Measurements from ENCODE around the gene BICDL2.

BICDL2 gene

DNA sequence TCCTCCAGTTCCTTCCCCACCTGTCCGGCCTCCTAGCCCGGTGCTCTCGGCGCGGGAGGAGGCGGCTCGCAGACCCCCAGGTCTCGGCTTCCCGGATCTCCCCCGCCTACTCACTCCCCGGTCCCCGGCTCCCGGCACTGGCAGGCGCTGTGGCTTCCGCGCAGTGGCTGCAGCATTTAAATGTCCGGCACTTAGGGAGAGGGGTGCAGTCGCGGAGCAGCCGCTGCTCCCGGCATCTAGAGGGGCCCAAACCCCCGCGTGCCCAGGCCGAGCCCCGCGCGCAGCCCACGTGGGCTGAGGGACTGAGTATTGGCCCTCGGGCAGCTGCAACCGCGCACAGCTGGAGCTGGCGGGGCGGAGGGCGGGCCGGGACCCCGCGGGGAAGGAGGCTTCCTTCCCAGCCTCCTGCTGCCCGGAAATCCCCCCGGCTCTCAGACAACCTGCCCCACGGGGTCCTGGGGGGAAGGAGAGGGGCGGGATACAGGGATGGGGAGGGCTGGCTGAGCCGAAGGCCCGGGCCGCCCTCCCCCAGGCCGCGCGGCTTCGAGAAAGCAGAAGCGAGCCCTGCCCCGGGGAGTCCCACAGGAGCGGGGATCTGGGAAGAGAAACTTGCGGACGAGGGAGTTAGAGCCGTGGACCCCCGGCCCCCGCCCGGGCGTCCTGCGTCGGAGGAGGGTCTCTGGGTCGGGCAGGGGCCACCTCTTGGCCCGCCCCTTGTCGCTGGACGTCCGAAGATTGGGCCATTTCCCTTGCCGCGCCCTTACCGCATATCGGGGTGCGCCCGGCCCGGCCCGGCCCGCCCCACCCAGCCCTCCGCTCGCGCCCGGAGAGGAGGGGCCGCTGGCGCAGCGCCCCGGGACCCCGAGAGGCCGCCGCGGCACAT is 9.3 kb upstream of the BICDL2 start, which contains the start of gene MMP25:
Gene MMP25, plus strand, starts transcription at position 804 of the 883 bp plus-strand sequence. CDS start 357 bp downstream, outside the sequence.
- DNase-seq = no peak

DNA sequence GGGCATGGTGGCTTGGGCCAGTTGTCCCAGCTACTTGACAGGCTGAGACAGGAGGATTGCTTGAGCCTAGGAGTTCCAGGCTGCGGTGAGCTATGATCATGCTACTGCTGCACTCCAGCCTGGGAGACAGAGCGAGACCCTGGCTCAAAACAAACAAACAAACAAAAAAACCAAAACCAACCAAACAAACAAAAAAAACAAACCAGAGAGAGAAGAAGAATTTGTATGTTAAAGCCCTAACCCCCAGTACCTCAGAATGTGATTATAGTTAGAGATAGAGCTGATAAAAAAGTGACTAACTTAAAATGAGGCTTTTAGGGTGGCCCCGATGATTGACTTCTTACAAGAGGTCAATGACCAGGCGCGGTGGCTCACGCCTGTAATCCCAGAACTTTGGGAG is 8.0 kb upstream of the BICDL2 start:
- no peak for DNase-seq

- DNase-seq = no peak
Measured at GRCh38 chr16:3042376-3042775, 5.6 kb upstream of the BICDL2 start.

GRCh38 chr16:3038896-3039295 is 2.2 kb upstream of the BICDL2 start:
- no peak for DNase-seq

- DNase-seq = no peak
Measured at GRCh38 chr16:3038256-3038655, 1.5 kb upstream of the BICDL2 start.

DNA sequence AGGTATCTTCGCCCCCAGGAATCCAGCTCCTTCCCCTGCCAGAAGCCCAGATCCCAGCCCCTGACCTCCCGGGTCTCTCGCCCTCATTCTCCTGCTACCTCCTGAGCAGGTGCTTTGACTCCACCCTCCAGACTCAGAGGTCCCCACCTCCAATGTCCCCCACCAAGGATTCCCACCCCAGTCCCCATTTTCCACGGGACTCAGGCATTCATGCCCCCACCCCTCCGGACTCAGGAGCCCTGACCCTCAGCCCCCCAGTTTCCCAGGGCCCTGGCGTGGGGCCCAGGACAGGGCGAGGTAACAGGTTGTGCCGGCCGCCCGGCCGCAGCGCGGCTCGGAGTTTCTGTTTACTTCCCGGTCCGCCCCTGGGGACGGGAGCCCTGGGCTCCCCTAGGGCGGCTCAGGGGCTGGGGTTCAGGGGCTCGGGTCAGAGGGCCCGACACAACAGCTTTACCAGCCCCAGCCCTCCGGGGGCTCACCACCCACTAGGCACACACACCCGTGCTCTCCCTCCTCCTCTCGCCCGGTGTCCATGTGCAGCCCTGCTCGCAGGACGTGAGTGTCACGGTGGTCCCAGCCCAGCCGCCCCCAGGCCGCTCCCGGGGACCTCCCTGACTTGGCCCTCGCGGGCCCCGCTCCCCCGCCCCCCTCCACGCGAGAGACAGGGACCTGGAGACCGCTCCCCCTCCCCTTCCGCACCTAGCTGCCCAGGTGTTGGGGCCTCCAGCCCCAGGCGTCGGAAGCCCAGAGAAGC is 595 bp downstream of the BICDL2 start:
- no peak for DNase-seq

DNA sequence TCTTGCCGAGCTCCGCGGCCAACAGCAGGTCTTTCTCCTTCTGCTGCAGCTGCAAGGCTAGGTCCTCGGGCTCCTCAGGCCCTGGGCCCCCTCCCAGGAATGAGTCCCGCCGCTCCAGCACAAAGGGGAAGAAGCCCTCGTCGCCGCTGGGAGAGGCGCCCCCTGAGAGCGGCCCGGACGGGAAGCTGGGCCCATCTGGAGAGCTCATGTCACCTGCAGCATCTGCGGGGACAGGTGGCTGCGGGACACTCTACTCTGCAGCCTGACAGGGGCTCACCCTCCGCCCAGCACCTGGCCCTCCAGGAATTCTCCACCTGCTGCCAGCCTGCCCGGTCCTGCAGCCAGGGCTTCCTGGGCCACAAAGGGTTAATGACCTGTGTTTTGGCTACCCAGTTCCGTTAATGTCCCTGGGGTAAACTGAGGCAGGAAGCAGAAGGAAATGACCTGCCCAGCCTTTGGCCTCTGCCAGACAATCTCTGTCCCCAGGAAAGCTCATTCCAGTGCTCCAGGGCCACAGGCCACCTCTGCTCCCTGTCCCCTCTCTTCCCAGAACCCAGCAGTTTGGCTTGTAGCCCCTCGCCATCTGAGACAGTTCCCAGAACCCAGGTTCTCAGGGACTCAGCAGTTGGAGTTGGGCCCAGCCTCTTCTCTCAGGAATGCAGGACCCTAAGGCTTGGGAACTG is 1.3 kb downstream of the BICDL2 start:
- DNase-seq = no peak

GRCh38 chr16:3032624-3033023 is 4.1 kb downstream of the BICDL2 start:
- DNase-seq = no peak

DNA sequence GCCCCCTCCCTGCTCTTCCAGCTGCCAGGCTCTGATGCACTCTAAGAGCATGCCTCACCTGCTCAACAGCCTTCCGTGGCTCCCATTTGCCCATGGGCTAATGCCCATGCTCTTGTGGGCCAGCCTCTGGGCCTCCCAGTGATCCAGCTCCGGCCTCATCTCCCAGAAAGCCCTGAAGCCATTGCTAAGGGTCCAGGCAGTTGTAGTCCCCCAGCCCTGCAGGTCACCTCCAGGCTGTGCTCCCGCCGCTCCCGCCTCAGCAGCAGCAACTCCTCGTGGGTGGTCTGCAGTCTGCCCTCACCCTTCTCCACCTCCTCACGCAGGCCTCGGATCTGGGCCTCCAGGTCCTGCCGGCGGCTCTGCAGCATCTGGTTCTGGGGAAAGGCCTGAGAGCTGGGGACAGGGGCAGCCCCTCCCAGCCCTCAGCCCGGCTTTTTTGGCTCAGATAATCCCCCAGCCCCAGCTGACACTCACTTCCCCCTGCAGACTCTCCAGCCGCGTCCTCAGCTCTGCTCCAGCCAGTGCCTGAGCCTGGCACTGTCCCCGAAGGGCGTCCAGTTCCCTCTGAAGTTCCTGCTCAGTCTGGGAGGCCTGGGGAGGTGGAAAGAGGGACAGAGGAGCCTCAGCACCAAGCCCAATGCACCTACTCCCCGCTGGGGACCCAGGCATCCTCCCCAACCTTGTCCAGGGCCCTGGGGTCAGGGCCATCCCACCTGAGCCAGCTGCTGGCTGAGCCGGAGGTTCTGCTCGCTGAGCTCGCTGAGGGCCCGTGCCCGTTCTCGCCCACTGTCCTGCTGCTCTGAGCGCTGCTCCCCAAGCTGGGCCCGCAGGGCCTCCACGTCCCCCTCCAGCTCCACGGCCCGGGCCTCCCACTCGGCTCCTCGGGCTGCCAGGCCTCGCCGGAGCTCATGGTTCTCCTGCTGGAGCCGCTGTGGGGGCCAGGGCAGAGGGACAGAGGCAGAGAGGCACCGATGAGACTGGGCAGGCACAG is 6.2 kb downstream of the BICDL2 start:
- DNase-seq = no peak

DNA sequence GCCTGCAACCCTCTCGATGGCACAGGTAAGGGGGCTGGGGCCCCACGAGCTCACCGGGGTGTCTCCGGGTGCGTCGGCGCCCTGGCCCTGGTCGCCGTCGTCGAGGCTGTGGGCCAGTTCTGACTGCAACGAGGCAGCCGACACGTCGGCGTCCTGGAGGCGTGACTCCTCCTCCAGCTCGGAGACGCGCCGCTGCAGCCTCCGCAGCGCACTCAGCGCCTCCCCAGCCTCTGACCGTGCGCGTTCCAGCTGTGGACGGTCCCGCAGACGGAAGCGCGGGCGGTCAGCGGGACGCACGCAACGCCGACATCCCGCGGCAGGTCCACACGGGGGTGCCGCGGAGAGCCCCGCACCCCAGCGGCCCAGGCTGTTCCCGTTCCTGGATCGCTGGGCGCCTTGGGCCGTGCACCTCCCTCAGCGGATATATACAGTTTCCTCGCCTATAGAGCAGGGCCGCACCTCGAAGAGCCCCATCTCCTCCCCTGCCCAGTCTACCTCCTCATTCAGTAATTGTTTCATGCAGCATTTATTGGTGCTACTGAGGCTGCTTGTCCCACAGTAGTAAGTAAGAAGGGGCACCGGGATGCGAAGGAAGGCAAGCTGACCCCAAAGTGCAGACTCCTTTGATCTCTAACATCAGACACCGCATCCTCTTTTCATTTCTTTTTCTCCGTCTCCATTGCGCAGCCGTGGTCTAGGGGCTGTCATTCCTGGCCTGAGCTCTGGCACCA is 7.1 kb downstream of the BICDL2 start:
- DNase-seq = no peak

DNA sequence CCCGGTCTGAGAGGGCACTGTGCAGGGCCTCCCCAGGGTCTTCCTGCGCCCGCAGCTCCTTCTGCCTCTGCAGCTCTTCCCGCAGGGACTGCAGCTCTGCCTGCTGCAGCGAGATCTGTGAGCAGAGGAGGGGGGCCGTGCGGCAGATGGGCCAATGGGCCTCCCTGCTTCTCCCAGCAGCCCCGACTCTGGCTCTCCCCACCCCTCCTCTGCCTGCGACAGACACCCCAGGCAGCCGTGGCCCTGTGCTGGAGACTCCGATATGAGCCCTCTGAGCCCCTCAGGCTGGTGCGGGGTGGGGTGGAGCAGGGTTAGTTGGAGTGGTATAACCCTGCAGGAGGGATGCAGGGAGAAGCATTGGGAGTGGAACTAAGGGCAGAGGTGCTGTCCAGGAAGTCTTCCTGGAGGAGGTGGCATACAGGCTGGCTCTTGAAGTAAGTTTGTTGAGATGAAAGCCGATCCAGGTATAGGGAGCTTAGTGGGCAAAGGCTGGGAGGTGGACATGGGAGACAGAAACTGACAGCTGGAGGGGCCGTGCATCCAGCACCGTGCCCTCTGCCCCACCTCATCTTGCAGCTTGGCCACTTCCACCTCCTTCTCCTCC is 7.9 kb downstream of the BICDL2 start:
- DNase-seq = no peak

DNA sequence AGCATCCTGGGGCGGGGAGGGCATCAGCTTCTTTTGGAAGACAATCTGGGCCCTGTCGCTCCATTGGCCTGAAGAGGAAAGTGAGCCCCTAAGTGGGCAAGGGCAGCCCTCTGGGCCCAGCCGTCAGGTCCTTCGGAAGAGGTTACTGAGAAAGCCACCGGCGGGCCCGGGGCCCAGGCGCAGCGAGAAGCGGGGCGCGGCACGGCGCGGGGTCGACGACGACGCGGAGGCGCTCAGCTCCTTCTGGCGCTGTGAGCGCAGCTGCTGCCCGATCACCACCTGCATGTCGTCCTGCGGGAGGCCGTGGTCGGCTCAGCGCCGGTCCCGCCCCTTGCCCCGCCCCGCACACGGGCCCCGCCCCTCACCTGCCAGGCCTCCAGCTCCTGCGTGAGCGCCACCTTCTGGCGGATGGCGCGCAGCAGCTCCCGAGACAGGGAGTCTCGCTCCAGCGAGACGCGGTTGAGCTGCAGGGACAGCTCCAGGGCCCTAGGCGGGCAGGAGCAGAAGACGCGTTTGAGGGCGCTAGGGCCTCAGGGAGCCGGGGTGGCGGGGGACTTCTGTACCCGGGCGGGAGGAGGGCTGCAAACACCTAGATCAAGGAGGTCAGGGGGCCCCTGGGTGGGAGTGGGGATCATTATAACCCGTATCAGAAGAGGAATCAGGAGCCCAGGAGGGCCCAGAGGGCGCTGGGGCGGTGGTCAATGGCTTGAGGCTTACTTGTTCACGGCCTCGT is 8.6 kb downstream of the BICDL2 start:
- DNase-seq = peak; percentile 65

DNA sequence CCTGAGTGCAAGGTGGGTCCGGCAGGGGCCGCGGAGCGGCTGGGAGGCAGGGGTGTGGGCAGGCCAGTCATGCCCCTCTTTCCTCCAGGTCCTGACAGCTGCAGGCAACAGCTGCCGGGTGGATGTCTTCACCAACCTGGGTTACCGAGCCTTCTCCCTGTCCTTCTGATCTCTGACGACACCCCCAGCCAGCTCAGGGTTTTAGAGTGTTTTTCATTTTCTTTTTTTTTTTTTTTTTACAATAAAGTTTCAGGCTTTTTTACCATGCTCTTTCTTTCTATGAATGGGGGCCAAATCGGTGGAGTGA is 9.3 kb downstream of the BICDL2 start:
- no peak for DNase-seq

- DNase-seq = no peak
Measured at GRCh38 chr16:3026609-3027488, 9.9 kb downstream of the BICDL2 start.

DNA sequence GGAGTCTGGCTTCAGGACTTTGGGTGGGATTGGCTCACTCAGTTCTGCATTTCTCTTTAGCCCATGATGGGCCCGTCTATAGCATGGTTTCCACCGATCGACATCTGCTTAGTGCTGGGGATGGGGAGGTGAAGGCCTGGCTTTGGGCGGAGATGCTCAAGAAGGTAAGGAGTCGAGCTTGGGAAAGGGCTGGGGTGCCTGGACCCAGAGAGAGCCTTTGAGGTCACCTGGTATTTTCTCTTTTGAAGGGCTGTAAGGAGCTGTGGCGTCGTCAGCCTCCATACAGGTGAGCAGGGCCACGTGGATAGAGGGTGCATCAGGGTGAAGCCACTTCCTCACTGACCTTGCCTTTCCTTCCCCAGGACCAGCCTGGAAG is 10.8 kb downstream of the BICDL2 start:
- DNase-seq = no peak

DNA sequence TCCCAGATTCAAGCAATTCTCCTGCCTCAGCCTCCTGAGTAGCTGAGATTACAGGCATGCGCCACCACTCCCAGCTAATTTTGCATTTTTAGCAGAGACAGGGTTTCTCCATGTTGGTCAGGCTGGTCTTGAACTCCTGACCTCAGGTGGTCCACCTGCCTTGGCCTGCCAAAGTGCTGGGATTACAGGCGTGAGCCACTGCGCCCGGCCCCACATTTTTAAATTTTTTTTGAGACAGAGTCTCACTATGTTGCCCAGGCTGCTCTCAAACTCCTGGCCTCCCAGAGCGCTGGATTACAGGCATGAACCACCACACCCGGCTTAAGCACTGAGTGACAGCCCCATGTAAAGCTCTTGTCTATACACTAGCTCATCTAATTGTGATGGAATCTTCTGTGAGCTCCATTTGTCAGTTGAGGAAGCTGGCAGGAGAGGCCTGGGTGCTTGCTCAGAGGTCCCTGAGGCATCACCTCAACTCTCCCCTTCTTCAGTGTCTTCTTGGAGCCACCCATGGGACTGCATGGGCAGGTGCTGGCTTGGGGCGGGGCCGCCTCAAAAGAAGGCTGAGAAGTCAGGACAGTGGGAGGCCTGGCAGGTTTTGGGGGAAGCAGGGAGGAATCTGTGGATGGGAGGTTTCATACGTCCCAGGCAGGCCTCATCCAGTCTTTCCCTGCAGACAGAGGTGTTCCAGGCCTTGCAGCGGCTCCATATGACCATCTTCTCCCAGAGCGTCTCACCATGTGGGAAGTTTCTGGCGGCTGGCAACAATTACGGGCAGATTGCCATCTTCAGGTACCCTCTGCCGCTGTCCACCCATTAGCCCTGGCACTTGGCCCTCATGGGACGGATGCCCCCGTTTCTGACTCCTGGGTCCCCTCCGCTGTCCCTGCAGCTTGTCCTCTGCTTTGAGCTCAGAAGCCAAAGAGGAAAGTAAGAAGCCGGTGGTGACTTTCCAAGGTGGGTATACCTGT is 11.4 kb downstream of the BICDL2 start:
- no peak for DNase-seq

GRCh38 chr16:3023669-3024478 is 12.9 kb downstream of the BICDL2 start, which contains the start of the genes HCFC1R1 and THOC6:
Gene HCFC1R1 (minus strand): TSS chr16:3023942. CDS start chr16:3023941, 1 bp downstream.
Gene THOC6 (plus strand): TSS chr16:3024035. CDS start chr16:3024327, 292 bp downstream.
- DNase-seq = peak; percentile 92

Measured in NCI-H187 treated with DMSO at 0.1 percent for 48 hours (cell line).